ENCODE measurements around the gene NLGN1. TPM values are rescaled to one million over a fixed set of nuclear protein-coding genes. Genes with fewer than 3 reads are reported as not detected.

The NLGN1 gene
- total RNA-seq, 1 donor from 2014 or later: 50.2 TPM

- Mint-ChIP-seq H3K9me3 (ENCODE audit: unreplicated experiment) (no peaks in the 10 kb centered on the region), H3K27me3 (ENCODE audit: unreplicated experiment) (no peaks in the 10 kb centered on the region), H3K4me3 (ENCODE audit: unreplicated experiment) (no peak overlapping the region), H3K36me3 (ENCODE audit: unreplicated experiment) (no peaks in the 10 kb centered on the region), H3K4me1 (ENCODE audit: low read depth, unreplicated experiment) (no peaks in the 10 kb centered on the region), H3K27ac (ENCODE audit: unreplicated experiment) (no peak overlapping the region)
- no peak for TF ChIP-seq CTCF (IDR thresholded peaks at IDR 0.05; ENCODE audit: partially characterized antibody, unreplicated experiment)
- DNase-seq: no peak
Observed at GRCh38 chr3:173548261-173548660, 150.7 kb downstream of the NLGN1 start.

- no peak for DNase-seq
- no peaks in the 10 kb centered on the region for H3K4me1 Mint-ChIP-seq (ENCODE audit: low read depth, unreplicated experiment)
- H3K27ac Mint-ChIP-seq (ENCODE audit: unreplicated experiment): no peak overlapping the region
- H3K27me3 Mint-ChIP-seq (ENCODE audit: unreplicated experiment): no peaks in the 10 kb centered on the region
- H3K36me3 Mint-ChIP-seq (ENCODE audit: unreplicated experiment): no peaks in the 10 kb centered on the region
- H3K4me3 Mint-ChIP-seq (ENCODE audit: unreplicated experiment): no peak overlapping the region
- TF ChIP-seq CTCF (IDR thresholded peaks at IDR 0.05; ENCODE audit: partially characterized antibody, unreplicated experiment): no peak
- H3K9me3 Mint-ChIP-seq (ENCODE audit: unreplicated experiment): no peaks in the 10 kb centered on the region
Observed at GRCh38 chr3:173552526-173552925, 155.0 kb downstream of the NLGN1 start.

GRCh38 chr3:173553635-173554280 lies 156.2 kb downstream of the NLGN1 start:
- Mint-ChIP-seq H3K4me3 (ENCODE audit: unreplicated experiment) (no peak overlapping the region), H3K4me1 (ENCODE audit: low read depth, unreplicated experiment) (no peaks in the 10 kb centered on the region), H3K36me3 (ENCODE audit: unreplicated experiment) (no peaks in the 10 kb centered on the region), H3K27me3 (ENCODE audit: unreplicated experiment) (no peaks in the 10 kb centered on the region), H3K9me3 (ENCODE audit: unreplicated experiment) (no peaks in the 10 kb centered on the region), H3K27ac (ENCODE audit: unreplicated experiment) (no peak overlapping the region)
- no peak for DNase-seq
- peak; percentile 67 for TF ChIP-seq CTCF (IDR thresholded peaks at IDR 0.05; ENCODE audit: partially characterized antibody, unreplicated experiment)

- DNase-seq: no peak
- Mint-ChIP-seq H3K27ac (ENCODE audit: unreplicated experiment) (no peak overlapping the region), H3K4me3 (ENCODE audit: unreplicated experiment) (no peak overlapping the region), H3K36me3 (ENCODE audit: unreplicated experiment) (no peaks in the 10 kb centered on the region), H3K27me3 (ENCODE audit: unreplicated experiment) (peaks cover 1% of the 10 kb centered on the region), H3K4me1 (ENCODE audit: low read depth, unreplicated experiment) (no peaks in the 10 kb centered on the region), H3K9me3 (ENCODE audit: unreplicated experiment) (no peaks in the 10 kb centered on the region)
- no peak for TF ChIP-seq CTCF (IDR thresholded peaks at IDR 0.05; ENCODE audit: partially characterized antibody, unreplicated experiment)
Observed at GRCh38 chr3:173556546-173556945, 159.0 kb downstream of the NLGN1 start.

- H3K9me3 Mint-ChIP-seq (ENCODE audit: unreplicated experiment): no peaks in the 10 kb centered on the region
- no peak for DNase-seq
- no peak for TF ChIP-seq CTCF (IDR thresholded peaks at IDR 0.05; ENCODE audit: partially characterized antibody, unreplicated experiment)
- H3K4me1 Mint-ChIP-seq (ENCODE audit: low read depth, unreplicated experiment): peaks cover 2% of the 10 kb centered on the region
- H3K4me3 Mint-ChIP-seq (ENCODE audit: unreplicated experiment): no peak overlapping the region
- no peak overlapping the region for H3K27ac Mint-ChIP-seq (ENCODE audit: unreplicated experiment)
- H3K27me3 Mint-ChIP-seq (ENCODE audit: unreplicated experiment): no peaks in the 10 kb centered on the region
- no peaks in the 10 kb centered on the region for H3K36me3 Mint-ChIP-seq (ENCODE audit: unreplicated experiment)
Observed at GRCh38 chr3:173567997-173568396, 170.5 kb downstream of the NLGN1 start.
